A673 (cell line): Measurements from ENCODE around the gene SMIM28.

Experiments used
- CTCF ChIP-seq: fragments of 300-800, 200-600 bp; sonication (generic); conservative IDR thresholded peaks from 2 replicates; pipeline ENCODE4 v1.5.1; 2017; ENCODE audit warnings: low read depth, mild to moderate bottlenecking, antibody characterized with exemption, low read length, moderate library complexity, mixed read lengths
- EZH2 ChIP-seq: fragments of 200-600 bp; sonication (generic); IDR thresholded peaks from 2 replicates; pipeline ENCODE4 v1.6.1; 2017; ENCODE audit warnings: borderline replicate concordance, low read depth, mild to moderate bottlenecking, mixed read lengths, antibody characterized with exemption, low read length; ENCODE audit not compliant: poor library complexity, severe bottlenecking

- TF ChIP-seq CTCF (no peak), EZH2 (no peak)
Observed at GRCh38 chr6:138432063-138432356, 54.3 kb downstream of the SMIM28 start.
